Lower lobe of right lung (tissue), 2 donors: ENCODE results near the gene ADGRF3. TPM values are rescaled to one million over a fixed set of nuclear protein-coding genes. Genes with fewer than 3 reads are reported as not detected.

Source experiments
- ATAC-seq, 2 donors: fragments of 200-7000 bp; cut with Tn5 transposase; one replicate each; pipeline ENCODE4 v1.9.1; 2020 to 2022; ENCODE audit warnings: mild to moderate bottlenecking in 2 of 2, moderate library complexity in 2 of 2
- DNase-seq: peaks from one replicate; pipeline ENCODE4 v3.0.0-alpha.2; 2020
- H3K27ac ChIP-seq: fragments of 200-600 bp; one replicate; pipeline ENCODE4 v1.8.0; 2022
- H3K27me3 ChIP-seq: fragments of 200-600 bp; one replicate; pipeline ENCODE4 v1.8.0; 2022; ENCODE audit warnings: low read depth
- H3K36me3 ChIP-seq: fragments of 200-600 bp; one replicate; pipeline ENCODE4 v1.8.0; 2022; ENCODE audit warnings: mild to moderate bottlenecking
- H3K4me1 ChIP-seq: fragments of 200-600 bp; one replicate; pipeline ENCODE4 v1.8.0; 2022
- H3K4me3 ChIP-seq: fragments of 200-600 bp; one replicate; pipeline ENCODE4 v1.8.0; 2022; ENCODE audit warnings: mild to moderate bottlenecking
- H3K9me3 ChIP-seq: fragments of 200-600 bp; one replicate; pipeline ENCODE4 v1.8.0; 2022
- CTCF ChIP-seq: fragments of 200-600 bp; IDR thresholded peaks from one replicate; pipeline ENCODE4 v1.8.0; 2022; ENCODE audit warnings: antibody characterized with exemption, mild to moderate bottlenecking
- intact Hi-C: fragments of 100-400 bp; cut with DNase I; formaldehyde crosslinking; loops from one replicate; pipeline ENCODE4 v1.11.0; 2022
- long read RNA-seq: library from polyadenylated mRNA; unstranded; transcript quantifications from one replicate; pipeline ENCODE4 v2.0.0, GENCODE V29; 2021
- total RNA-seq: library from RNA; stranded (reverse); fragmentation: NEBNext Ultra II Directional; extraction: Animal tissue kit (Norgen Biotek cat#: 25700); gene quantifications from one replicate; pipeline ENCODE4 v1.2.1, GENCODE V29; 2021
- donor health status: DM: no; HTN: yes; CAD: no; lungs with severe emphysema.

ADGRF3 gene
- 0.35 TPM for total RNA-seq
- long read RNA-seq, partial matches to known transcripts = 1 of 5 reads
- long read RNA-seq, other reads (novel, unspliced or antisense) = 4 of 5 reads

- Histone ChIP-seq H3K4me3 (peak within 1 kb of the TSS; percentile 96), H3K9me3 (no peaks in the 10 kb centered on the region), H3K36me3 (no peaks in the 10 kb centered on the region), H3K4me1 (peaks cover 33% of the 10 kb centered on the region), H3K27me3 (no peaks in the 10 kb centered on the region), H3K27ac (peak within 1 kb of the TSS; percentile 88)
- intact Hi-C loops = no loop called here
- no peak for TF ChIP-seq CTCF
- DNase-seq (peak; percentile 72), ATAC-seq (peak; percentile 61 to 74)
These were observed at the start of gene ADGRF3 for GRCh38 chr2:26346454-26347053. ADGRF3 (minus strand) TSS chr2:26346789; CDS start chr2:26346234, 555 bp downstream.

GRCh38 chr2:26395394-26395793 lies 48.8 kb upstream of the ADGRF3 start:
- Histone ChIP-seq H3K27ac (no peak overlapping the region), H3K9me3 (no peaks in the 10 kb centered on the region), H3K36me3 (peaks cover 4% of the 10 kb centered on the region), H3K27me3 (no peaks in the 10 kb centered on the region), H3K4me1 (no peaks in the 10 kb centered on the region), H3K4me3 (no peak overlapping the region)
- ATAC-seq (no peak), DNase-seq (no peak)
- intact Hi-C loops = no loop called here
- TF ChIP-seq CTCF = no peak

- DNase-seq = no peak
- Histone ChIP-seq H3K9me3 (no peaks in the 10 kb centered on the region), H3K27me3 (no peaks in the 10 kb centered on the region), H3K27ac (no peak overlapping the region), H3K36me3 (peaks cover 11% of the 10 kb centered on the region), H3K4me1 (no peaks in the 10 kb centered on the region), H3K4me3 (no peak overlapping the region)
- no peak for TF ChIP-seq CTCF
- intact Hi-C loops = no loop called here
- ATAC-seq = no peak
These were observed 48.1 kb upstream of the ADGRF3 start for GRCh38 chr2:26394694-26395093.

GRCh38 chr2:26387189-26387588 lies 40.6 kb upstream of the ADGRF3 start:
- H3K4me3 ChIP-seq = no peak overlapping the region
- DNase-seq (no peak), ATAC-seq (no peak)
- peaks cover 59% of the 10 kb centered on the region for H3K36me3 ChIP-seq
- intact Hi-C loops = no loop called here
- no peaks in the 10 kb centered on the region for H3K27me3 ChIP-seq
- H3K4me1 ChIP-seq = no peaks in the 10 kb centered on the region
- TF ChIP-seq CTCF = no peak
- no peak overlapping the region for H3K27ac ChIP-seq
- no peaks in the 10 kb centered on the region for H3K9me3 ChIP-seq

- no peak for ATAC-seq
- Histone ChIP-seq H3K27me3 (no peaks in the 10 kb centered on the region), H3K9me3 (no peaks in the 10 kb centered on the region), H3K4me1 (no peaks in the 10 kb centered on the region), H3K36me3 (peaks cover 46% of the 10 kb centered on the region), H3K27ac (no peak overlapping the region), H3K4me3 (no peak overlapping the region)
- no peak for TF ChIP-seq CTCF
- intact Hi-C loops = no loop called here
- DNase-seq = no peak
These were observed 38.0 kb upstream of the ADGRF3 start for GRCh38 chr2:26384597-26384996.
